SKM-1 treated with dmso at 0.1 percent for 144 hours (cell line): ENCODE results near the gene SEL1L3.
A peak's percentile ranks its signal among the peaks of the same experiment; 100 is the strongest.

Experiments used
- DNase-seq: peaks from one replicate; lab custom pipeline; 2025; ENCODE audit not compliant: unreplicated experiment; lab: John Stamatoyannopoulos, UW

SEL1L3 gene

GRCh38 chr4:25857403-25857802 lies 5.4 kb downstream of the SEL1L3 start:
- DNase-seq, result no peak

- DNase-seq, result peak; percentile 58
Measured at GRCh38 chr4:25856756-25857155, 6.0 kb downstream of the SEL1L3 start.

- no peak for DNase-seq
Measured at GRCh38 chr4:25852103-25852502, 10.7 kb downstream of the SEL1L3 start.

GRCh38 chr4:25847329-25847728 lies 15.5 kb downstream of the SEL1L3 start:
- DNase-seq, result no peak

GRCh38 chr4:25845841-25846653 lies 16.7 kb downstream of the SEL1L3 start:
- DNase-seq, result no peak

- DNase-seq, result peak; percentile 10
Measured at GRCh38 chr4:25844961-25845712, 17.7 kb downstream of the SEL1L3 start.

- DNase-seq, result no peak
Measured at GRCh38 chr4:25843340-25844097, 19.3 kb downstream of the SEL1L3 start.

GRCh38 chr4:25842229-25842845 lies 20.5 kb downstream of the SEL1L3 start:
- no peak for DNase-seq

- DNase-seq, result no peak
Measured at GRCh38 chr4:25839687-25840086, 23.1 kb downstream of the SEL1L3 start.

- no peak for DNase-seq
Measured at GRCh38 chr4:25839233-25839632, 23.6 kb downstream of the SEL1L3 start.

- no peak for DNase-seq
Measured at GRCh38 chr4:25838526-25838925, 24.3 kb downstream of the SEL1L3 start.

- DNase-seq, result no peak
Measured at GRCh38 chr4:25837107-25837506, 25.7 kb downstream of the SEL1L3 start.

- DNase-seq, result no peak
Measured at GRCh38 chr4:25835384-25835783, 27.4 kb downstream of the SEL1L3 start.

- DNase-seq, result no peak
Measured at GRCh38 chr4:25834411-25835107, 28.2 kb downstream of the SEL1L3 start.

- DNase-seq, result no peak
Measured at GRCh38 chr4:25830548-25830947, 32.2 kb downstream of the SEL1L3 start.

GRCh38 chr4:25827897-25828296 lies 34.9 kb downstream of the SEL1L3 start:
- no peak for DNase-seq

GRCh38 chr4:25827373-25827772 lies 35.4 kb downstream of the SEL1L3 start:
- no peak for DNase-seq

- DNase-seq, result no peak
Measured at GRCh38 chr4:25826074-25826752, 36.6 kb downstream of the SEL1L3 start.

GRCh38 chr4:25823632-25824031 lies 39.2 kb downstream of the SEL1L3 start:
- DNase-seq, result no peak

GRCh38 chr4:25821899-25822298 lies 40.9 kb downstream of the SEL1L3 start:
- no peak for DNase-seq
